Chondrocyte (in vitro differentiated cells): ENCODE results near the gene NAP1L1. TPM values are rescaled to one million over a fixed set of nuclear protein-coding genes. Genes with fewer than 3 reads are reported as not detected.
"Not testable (repeated sequence)": the region's sequence is repeated elsewhere in the genome, so short reads cannot be mapped to it uniquely, and the experiment has no call there.

Experiments
- DNase-seq: peaks from one replicate; pipeline ENCODE4 v3.0.0; 2021; ENCODE audit warnings: mixed read lengths, low spot score
- H3K27ac Mint-ChIP-seq: one replicate; pipeline ENCODE4 v1.8.0; 2021; ENCODE audit warnings: mild to moderate bottlenecking, moderate library complexity, mixed read lengths; ENCODE audit not compliant: unreplicated experiment
- H3K27me3 Mint-ChIP-seq: 2 replicates; pipeline ENCODE4 v1.8.0; 2021; ENCODE audit warnings: low read depth, mixed read lengths
- H3K36me3 Mint-ChIP-seq: 2 replicates; pipeline ENCODE4 v1.8.0; 2021; ENCODE audit warnings: low read depth, mixed read lengths
- H3K4me1 Mint-ChIP-seq: 2 replicates; pipeline ENCODE4 v1.8.0; 2021; ENCODE audit warnings: low read depth, mild to moderate bottlenecking, mixed read lengths
- H3K4me3 Mint-ChIP-seq: one replicate; pipeline ENCODE4 v1.8.0; 2021; ENCODE audit warnings: mild to moderate bottlenecking, moderate library complexity, mixed read lengths; ENCODE audit not compliant: unreplicated experiment
- H3K9me3 Mint-ChIP-seq: 2 replicates; pipeline ENCODE4 v1.8.0; 2021; ENCODE audit warnings: low read depth, mixed read lengths
- total RNA-seq: library from RNA; stranded (reverse); gene quantifications from 3 replicates; pipeline ENCODE4 v1.2.1, GENCODE V29; 2021
- TF ChIP-seq, protein P1 (sequence below): fragments of 200-600 bp; sonication (generic); IDR thresholded peaks from 2 replicates; pipeline ENCODE4 v1.5.0; 2021; ENCODE audit warnings: antibody characterized with exemption, mild to moderate bottlenecking, moderate library complexity

NAP1L1 gene
- total RNA-seq, 1 donor from 2014 or later: 386 TPM

DNA sequence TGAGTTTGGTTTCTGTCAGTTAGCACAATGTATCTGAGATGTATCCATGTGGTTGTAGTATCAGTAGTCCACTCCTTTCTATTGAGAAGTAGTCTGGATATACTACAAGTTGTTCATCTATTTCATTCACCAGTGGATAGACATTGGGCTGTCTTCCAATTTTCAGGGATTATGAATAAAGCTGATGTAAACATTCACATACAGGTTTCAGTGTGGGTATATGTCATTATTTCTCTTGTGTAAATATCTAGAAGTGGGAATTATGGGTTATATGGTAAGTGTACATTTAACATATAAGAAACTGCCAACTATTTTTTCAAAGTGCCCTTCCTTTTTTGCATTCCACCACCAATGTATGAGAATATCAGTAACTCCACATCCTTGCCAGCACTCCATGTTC, 88.8 kb downstream of the NAP1L1 start:
- Mint-ChIP-seq H3K36me3 (no peaks in the 10 kb centered on the region), H3K4me1 (peaks cover 15% of the 10 kb centered on the region)

DNA sequence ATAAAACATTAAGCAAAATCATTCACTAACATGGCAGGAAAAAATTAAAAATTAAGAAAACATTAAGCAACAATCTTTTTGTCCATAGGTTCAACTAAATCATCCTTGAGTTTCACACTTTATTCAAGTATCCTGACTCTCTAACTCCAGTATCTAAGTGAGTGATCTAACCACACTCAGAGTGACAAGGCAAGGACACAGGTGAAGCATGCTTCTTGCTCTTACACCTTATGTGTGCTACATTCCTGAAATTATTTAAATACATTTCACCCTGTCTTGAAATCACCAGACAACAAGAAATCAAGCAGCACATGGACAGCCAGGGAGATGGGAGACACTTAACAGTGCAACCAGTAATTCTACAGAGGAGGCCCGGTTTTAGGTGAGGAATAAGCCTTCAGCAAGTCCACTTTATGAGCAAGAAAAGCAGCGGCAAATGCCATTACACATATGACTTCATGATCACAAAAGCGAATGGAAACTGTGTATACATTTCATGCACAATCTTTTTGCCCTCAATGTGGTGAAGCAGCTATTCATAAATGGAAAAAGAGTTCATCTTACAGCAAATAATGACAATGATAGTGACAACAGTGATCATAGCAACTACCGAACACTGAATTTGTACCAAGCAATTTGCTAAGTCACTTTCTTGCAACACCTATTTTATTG, 90.3 kb downstream of the NAP1L1 start:
- Mint-ChIP-seq H3K4me3 (no peak overlapping the region), H3K36me3 (peaks cover 2% of the 10 kb centered on the region)
- TF ChIP-seq, protein P1, sequence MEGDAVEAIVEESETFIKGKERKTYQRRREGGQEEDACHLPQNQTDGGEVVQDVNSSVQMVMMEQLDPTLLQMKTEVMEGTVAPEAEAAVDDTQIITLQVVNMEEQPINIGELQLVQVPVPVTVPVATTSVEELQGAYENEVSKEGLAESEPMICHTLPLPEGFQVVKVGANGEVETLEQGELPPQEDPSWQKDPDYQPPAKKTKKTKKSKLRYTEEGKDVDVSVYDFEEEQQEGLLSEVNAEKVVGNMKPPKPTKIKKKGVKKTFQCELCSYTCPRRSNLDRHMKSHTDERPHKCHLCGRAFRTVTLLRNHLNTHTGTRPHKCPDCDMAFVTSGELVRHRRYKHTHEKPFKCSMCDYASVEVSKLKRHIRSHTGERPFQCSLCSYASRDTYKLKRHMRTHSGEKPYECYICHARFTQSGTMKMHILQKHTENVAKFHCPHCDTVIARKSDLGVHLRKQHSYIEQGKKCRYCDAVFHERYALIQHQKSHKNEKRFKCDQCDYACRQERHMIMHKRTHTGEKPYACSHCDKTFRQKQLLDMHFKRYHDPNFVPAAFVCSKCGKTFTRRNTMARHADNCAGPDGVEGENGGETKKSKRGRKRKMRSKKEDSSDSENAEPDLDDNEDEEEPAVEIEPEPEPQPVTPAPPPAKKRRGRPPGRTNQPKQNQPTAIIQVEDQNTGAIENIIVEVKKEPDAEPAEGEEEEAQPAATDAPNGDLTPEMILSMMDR: no peak

More for the DNA sequence above, 88.8 kb downstream of the NAP1L1 start:
- Mint-ChIP-seq H3K4me3 (no peak overlapping the region), H3K27ac (no peak overlapping the region), H3K27me3 (no peaks in the 10 kb centered on the region), H3K9me3 (no peaks in the 10 kb centered on the region)
- DNase-seq: no peak
- TF ChIP-seq, protein P1: no peak

DNA sequence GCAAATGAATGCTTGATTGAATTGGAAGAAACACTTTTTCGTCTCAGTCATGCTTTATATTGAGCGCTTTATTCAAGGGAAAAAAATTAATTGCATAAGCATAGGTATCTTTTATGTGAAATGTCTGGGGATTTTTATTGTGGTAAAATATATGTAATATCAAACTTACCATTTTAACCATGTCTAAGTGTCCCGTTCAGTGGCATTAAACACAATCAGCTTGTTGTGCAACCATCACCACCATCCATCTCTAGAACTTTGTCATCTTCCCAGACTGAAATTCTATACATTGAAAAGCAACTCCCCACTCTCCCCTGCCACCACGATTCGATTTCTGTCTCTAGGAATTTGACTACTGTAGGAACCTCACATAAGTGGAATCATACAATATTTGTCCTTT, 92.7 kb downstream of the NAP1L1 start:
- Mint-ChIP-seq H3K4me1 (peaks cover 6% of the 10 kb centered on the region), H3K36me3 (peaks cover 4% of the 10 kb centered on the region), H3K27ac (no peak overlapping the region), H3K9me3 (peaks cover 12% of the 10 kb centered on the region), H3K27me3 (no peaks in the 10 kb centered on the region), H3K4me3 (no peak overlapping the region)
- DNase-seq: no peak
- TF ChIP-seq, protein P1: no peak

More for the DNA sequence above, 90.3 kb downstream of the NAP1L1 start:
- H3K27ac Mint-ChIP-seq: no peak overlapping the region
- H3K27me3 Mint-ChIP-seq: no peaks in the 10 kb centered on the region
- no peak for DNase-seq
- H3K9me3 Mint-ChIP-seq: peaks cover 3% of the 10 kb centered on the region
- H3K4me1 Mint-ChIP-seq: peaks cover 12% of the 10 kb centered on the region

DNA sequence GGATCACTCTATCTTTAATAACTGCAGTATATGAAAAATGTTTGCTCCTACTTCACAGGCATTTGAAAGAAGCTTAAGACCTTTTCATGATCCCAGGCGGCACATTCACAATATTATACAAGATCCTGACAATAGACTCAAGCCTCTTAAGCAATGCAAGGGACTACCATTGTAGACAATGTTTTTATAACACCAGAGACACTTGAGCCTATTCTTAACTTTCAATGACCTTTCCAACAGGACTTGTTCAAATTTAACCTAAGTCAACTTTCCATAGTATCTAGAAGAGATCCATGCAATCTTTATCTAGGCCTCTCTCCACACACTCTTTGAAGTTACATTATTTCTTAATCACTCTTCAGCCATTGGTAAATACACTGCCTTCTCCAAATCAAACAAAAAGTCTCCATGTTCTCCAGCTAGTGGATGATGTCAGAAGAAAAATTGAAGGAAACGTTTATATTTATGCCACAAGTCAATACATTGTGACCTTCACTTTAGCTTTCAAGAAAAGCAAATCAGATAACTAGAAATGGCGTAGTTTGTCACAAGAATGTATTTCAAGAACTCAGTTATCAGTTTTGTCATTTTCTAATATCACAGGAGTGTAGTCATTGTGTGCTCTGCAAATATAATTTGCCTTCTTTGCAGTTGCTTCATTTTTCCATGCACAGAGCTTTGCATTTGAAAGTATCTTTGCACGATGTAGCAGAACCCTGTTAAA, 94.1 kb downstream of the NAP1L1 start:
- Mint-ChIP-seq H3K9me3 (peaks cover 12% of the 10 kb centered on the region), H3K27me3 (no peaks in the 10 kb centered on the region), H3K4me3 (no peak overlapping the region), H3K36me3 (peaks cover 4% of the 10 kb centered on the region), H3K4me1 (peaks cover 6% of the 10 kb centered on the region), H3K27ac (no peak overlapping the region)
- no peak for DNase-seq
- TF ChIP-seq, protein P1: no peak

DNA sequence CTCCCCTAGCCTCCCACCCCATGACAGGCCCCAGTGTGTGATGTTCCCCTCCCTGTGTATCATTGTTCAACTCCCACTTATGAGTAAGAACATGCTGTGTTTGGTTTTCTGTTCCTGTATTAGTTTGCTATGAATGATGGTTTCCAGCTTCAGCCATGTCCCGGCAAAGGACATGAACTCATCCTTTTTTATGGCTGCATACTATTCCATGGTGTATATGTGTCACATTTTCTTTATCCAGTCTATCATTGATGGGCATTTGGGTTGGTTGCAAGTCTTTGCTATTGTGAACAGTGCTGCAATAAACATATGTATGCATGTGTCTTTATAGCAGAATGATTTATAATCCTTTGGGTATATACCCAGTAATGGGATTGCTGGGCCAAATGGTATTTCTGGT, 96.8 kb downstream of the NAP1L1 start:
- peaks cover 12% of the 10 kb centered on the region for H3K9me3 Mint-ChIP-seq
- not testable (repeated sequence) for H3K4me1 Mint-ChIP-seq, DNase-seq, H3K27ac Mint-ChIP-seq, H3K4me3 Mint-ChIP-seq, H3K36me3 Mint-ChIP-seq, H3K27me3 Mint-ChIP-seq

Other genes with a start within 250 kb of the NAP1L1 start
- gene PHLDA1, start 52.9 kb downstream of the NAP1L1 start, total RNA-seq: 4.5 to 14.0 TPM (median 12.1 TPM) in 3 replicates